SU-DHL-6 (cell line): ENCODE data around the gene EIF3D.
A peak's percentile ranks its signal among the peaks of the same experiment; 100 is the strongest.

Source experiments
- H2AFZ ChIP-seq: fragments of 200-600 bp; sonication (generic); 2 replicates; pipeline ENCODE4 v1.6.1; 2014; ENCODE audit warnings: low read depth, mild to moderate bottlenecking, moderate library complexity, mixed read lengths, antibody characterized with exemption, low read length; ENCODE audit not compliant: severe bottlenecking
- H3F3A ChIP-seq: fragments of 200-600 bp; shearing (Covaris generic); 2 replicates; pipeline ENCODE4 v1.6.0; 2016; ENCODE audit warnings: antibody characterized with exemption, mild to moderate bottlenecking; ENCODE audit not compliant: insufficient read depth
- H3K27ac ChIP-seq: fragments of 200-600 bp; sonication (generic); 2 replicates; pipeline ENCODE4 v1.5.1; 2016; ENCODE audit warnings: low read depth, mild to moderate bottlenecking, low read length, moderate library complexity, mixed read lengths
- H3K27me3 ChIP-seq: fragments of 200-600 bp; sonication (generic), shearing (Covaris generic); 2 replicates; pipeline ENCODE4 v1.6.0; 2014; ENCODE audit warnings: mild to moderate bottlenecking, low read length
- H3K36me3 ChIP-seq: fragments of 200-600 bp; sonication (generic); 2 replicates; pipeline ENCODE4 v1.6.1; 2014; ENCODE audit warnings: mild to moderate bottlenecking, low read length, mixed read lengths
- H3K4me2 ChIP-seq: fragments of 300-600, 200-600 bp; shearing (Covaris generic), sonication (generic); 2 replicates; pipeline ENCODE4 v1.6.0; 2014; ENCODE audit warnings: low read length, low read depth, mild to moderate bottlenecking; ENCODE audit not compliant: poor library complexity, severe bottlenecking
- H3K4me3 ChIP-seq: fragments of 200-600 bp; sonication (generic); 2 replicates; pipeline ENCODE4 v1.5.1; 2014; ENCODE audit warnings: antibody characterized with exemption, low read length, mild to moderate bottlenecking, mixed read lengths; ENCODE audit not compliant: insufficient read depth, poor library complexity, severe bottlenecking
- H3K79me2 ChIP-seq: fragments of 200-600 bp; sonication (generic); 2 replicates; pipeline ENCODE4 v1.6.1; 2014; ENCODE audit warnings: mild to moderate bottlenecking, low read length, moderate library complexity; ENCODE audit not compliant: insufficient read depth
- H3K9ac ChIP-seq: fragments of 200-600 bp; sonication (generic); 2 replicates; pipeline ENCODE4 v1.7.0; 2014; ENCODE audit warnings: mild to moderate bottlenecking, low read length
- H3K9me2 ChIP-seq: fragments of 200-600 bp; sonication (generic); replicated peaks from 2 replicates; pipeline ENCODE4 v1.6.1; 2014; ENCODE audit warnings: low read length; ENCODE audit not compliant: insufficient read depth
- H3K9me3 ChIP-seq: fragments of 200-600 bp; sonication (generic); 2 replicates; pipeline ENCODE4 v1.6.1; 2014; ENCODE audit warnings: low read length, mixed read lengths; ENCODE audit not compliant: insufficient read depth
- H4K20me1 ChIP-seq: fragments of 200-600 bp; sonication (generic); 2 replicates; pipeline ENCODE4 v1.6.1; 2014; ENCODE audit warnings: low read depth, mild to moderate bottlenecking, antibody characterized with exemption, low read length, moderate library complexity, mixed read lengths
- CTCF ChIP-seq: fragments of 200-600 bp; sonication (generic); IDR thresholded peaks from one replicate; pipeline ENCODE4 v1.5.1; 2017; ENCODE audit warnings: antibody characterized with exemption, mild to moderate bottlenecking, low read length, moderate library complexity; ENCODE audit not compliant: insufficient read depth, poor library complexity, severe bottlenecking
- EZH2phosphoT487 ChIP-seq: fragments of 200-600 bp; sonication (generic), shearing (Covaris generic); conservative IDR thresholded peaks from 2 replicates; pipeline ENCODE4 v1.6.1; 2018; ENCODE audit warnings: mild to moderate bottlenecking, antibody characterized with exemption, low read length, moderate library complexity, mixed read lengths

EIF3D gene

GRCh38 chr22:36497910-36498665 is 30.9 kb downstream of the EIF3D start:
- Histone ChIP-seq H3K9me2 (no peaks in the 10 kb centered on the region), H3K79me2 (no peaks in the 10 kb centered on the region)

GRCh38 chr22:36493690-36494110 is 35.3 kb downstream of the EIF3D start:
- Histone ChIP-seq H3K9me3 (no peaks in the 10 kb centered on the region), H2AFZ (peak overlapping the region; percentile 2), H4K20me1 (no peaks in the 10 kb centered on the region), H3K27ac (peak overlapping the region; percentile 54), H3K9me2 (no peaks in the 10 kb centered on the region), H3K4me3 (no peak overlapping the region), H3K36me3 (peaks cover 6% of the 10 kb centered on the region), H3K4me2 (peak overlapping the region; percentile 26), H3K79me2 (no peaks in the 10 kb centered on the region), H3K9ac (peak overlapping the region; percentile 26; the same call in 1 of the 2 replicates), H3F3A (no peaks in the 10 kb centered on the region), H3K27me3 (no peaks in the 10 kb centered on the region)
- TF ChIP-seq CTCF (no peak), EZH2phosphoT487 (no peak)

More at GRCh38 chr22:36497910-36498665, 30.9 kb downstream of the EIF3D start:
- Histone ChIP-seq H3K4me3 (no peak overlapping the region), H3K27me3 (no peaks in the 10 kb centered on the region), H3K9me3 (no peaks in the 10 kb centered on the region), H3K9ac (no peak overlapping the region), H3K4me2 (no peak overlapping the region), H3K36me3 (no peaks in the 10 kb centered on the region), H4K20me1 (no peaks in the 10 kb centered on the region), H3F3A (no peaks in the 10 kb centered on the region), H2AFZ (no peak overlapping the region), H3K27ac (no peak overlapping the region)
- TF ChIP-seq CTCF: no peak
- no peak for TF ChIP-seq EZH2phosphoT487

GRCh38 chr22:36492109-36492508 is 36.9 kb downstream of the EIF3D start:
- no peak overlapping the region for H3K27ac ChIP-seq
- no peaks in the 10 kb centered on the region for H3F3A ChIP-seq
- H3K9ac ChIP-seq: no peak overlapping the region
- H3K4me3 ChIP-seq: no peak overlapping the region
- no peak overlapping the region for H3K4me2 ChIP-seq
- no peaks in the 10 kb centered on the region for H3K9me2 ChIP-seq
- TF ChIP-seq EZH2phosphoT487: no peak
- TF ChIP-seq CTCF: no peak
- peaks cover 8% of the 10 kb centered on the region for H3K36me3 ChIP-seq
- no peak overlapping the region for H2AFZ ChIP-seq
- no peaks in the 10 kb centered on the region for H3K9me3 ChIP-seq
- no peaks in the 10 kb centered on the region for H3K27me3 ChIP-seq
- no peaks in the 10 kb centered on the region for H3K79me2 ChIP-seq
- H4K20me1 ChIP-seq: no peaks in the 10 kb centered on the region
